GM18867 (cell line): ENCODE data around the gene MYO7B.

Experiments used
- ATAC-seq: cut with Tn5 transposase; IDR thresholded peaks from one replicate; pipeline ENCODE4 v1.9.1; 2021; ENCODE audit warnings: mild to moderate bottlenecking, moderate library complexity; ENCODE audit not compliant: unreplicated experiment

The MYO7B gene

GRCh38 chr2:127623388-127624319 is 88.2 kb downstream of the MYO7B start:
- no peak for ATAC-seq

GRCh38 chr2:127624320-127624755 is 88.9 kb downstream of the MYO7B start:
- ATAC-seq = no peak

GRCh38 chr2:127624756-127625571 is 89.5 kb downstream of the MYO7B start:
- no peak for ATAC-seq

- ATAC-seq = no peak
Observed at GRCh38 chr2:127625572-127625951, 90.1 kb downstream of the MYO7B start.

- no peak for ATAC-seq
Observed at GRCh38 chr2:127626175-127626574, 90.7 kb downstream of the MYO7B start.

- ATAC-seq = no peak
Observed at GRCh38 chr2:127626917-127627739, 91.6 kb downstream of the MYO7B start.

GRCh38 chr2:127627740-127628571 is 92.5 kb downstream of the MYO7B start:
- no peak for ATAC-seq

- ATAC-seq = no peak
Observed at GRCh38 chr2:127628767-127629614, 93.5 kb downstream of the MYO7B start.

- ATAC-seq = no peak
Observed at GRCh38 chr2:127629637-127630036, 94.2 kb downstream of the MYO7B start.

- ATAC-seq = no peak
Observed at GRCh38 chr2:127630096-127630863, 94.8 kb downstream of the MYO7B start.

- ATAC-seq = no peak
Observed at GRCh38 chr2:127630864-127631540, 95.5 kb downstream of the MYO7B start.

GRCh38 chr2:127631541-127631996 is 96.1 kb downstream of the MYO7B start:
- ATAC-seq = no peak

- no peak for ATAC-seq
Observed at GRCh38 chr2:127631997-127632581, 96.6 kb downstream of the MYO7B start.

GRCh38 chr2:127632592-127633489 is 97.4 kb downstream of the MYO7B start:
- peak; percentile 43 for ATAC-seq

- ATAC-seq = no peak
Observed at GRCh38 chr2:127633556-127634065, 98.1 kb downstream of the MYO7B start.

- no peak for ATAC-seq
Observed at GRCh38 chr2:127634066-127634617, 98.7 kb downstream of the MYO7B start.
